ENCODE data around the gene HOXB5. TPM values are rescaled to one million over a fixed set of nuclear protein-coding genes. Genes with fewer than 3 reads are reported as not detected.

HOXB5 gene
- total and polyA plus RNA-seq, 10 of the 15 experiments (the other 5 are each of a cell fraction or from before 2014, with no cell fraction given) = not detected

DNA sequence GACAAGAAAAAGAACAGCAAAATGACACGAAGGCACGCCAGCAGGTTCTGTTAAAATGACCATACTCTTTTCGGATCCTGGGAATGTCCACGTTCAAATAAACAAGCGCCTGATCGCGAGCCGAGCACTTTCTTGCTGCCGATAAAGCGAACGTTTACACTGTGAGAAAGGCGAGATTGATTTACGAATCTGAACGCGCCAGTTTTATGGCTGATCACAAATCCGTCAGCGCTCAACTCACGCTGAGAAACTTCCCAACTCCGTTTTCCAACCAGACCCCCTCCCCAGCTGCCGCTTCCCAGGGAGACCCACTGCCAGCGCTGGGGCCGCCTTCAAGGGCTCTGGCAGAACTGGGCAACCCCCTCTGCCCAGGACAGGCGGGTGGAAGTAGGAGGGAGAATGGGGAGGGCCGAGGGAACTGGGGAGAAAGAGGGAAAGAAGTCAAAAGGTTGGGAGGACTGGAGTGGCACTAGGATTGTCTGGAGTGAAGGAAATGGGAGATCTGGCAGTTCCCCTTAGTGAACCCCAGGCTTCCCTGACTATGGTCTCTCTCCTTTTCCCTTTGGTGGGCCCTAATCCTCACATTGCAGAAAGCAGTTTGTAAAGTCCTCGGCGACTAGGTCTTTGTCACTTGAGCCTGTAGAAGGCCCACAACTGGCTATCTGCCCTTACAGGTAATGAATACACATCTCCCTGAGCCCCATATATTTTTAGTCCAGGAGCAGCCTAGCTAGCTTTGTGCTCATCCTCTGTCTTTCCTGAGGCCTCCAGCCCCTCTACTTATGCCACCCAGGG is 22.4 kb downstream of the HOXB5 start:
- no TSS peak for BruUV-seq (replicated peaks)
- DNase-seq (ENCODE audit: low read depth, low spot score) (no peak), FAIRE-seq (no peak), ATAC-seq (no peak)
- ChIA-PET RAD21 (ENCODE audit: unreplicated experiment) (no interaction called here), CTCF (interaction anchor here (1.5 kb wide), 1 partner anchor 49 kb away, joined by 3 read pairs; no protein-coding TSS in a partner anchor), POLR2A (no interaction called here), SMC1A (ENCODE audit: uncharacterized antibody, unreplicated experiment) (interaction anchor here (2.0 kb wide), 1 partner anchor 79 kb away, joined by 5 read pairs; no protein-coding TSS in a partner anchor)
- Histone ChIP-seq H3K4me3 (no peak overlapping the region), H3K4me2 (ENCODE audit: control insufficient read depth, insufficient read depth) (no peak overlapping the region), H3K9ac (ENCODE audit: control insufficient read depth, insufficient read depth, low read length) (no peak overlapping the region), H4K20me1 (ENCODE audit: control insufficient read depth, insufficient read depth) (no peaks in the 10 kb centered on the region), H2AFZ (ENCODE audit: control insufficient read depth, low read depth, low read length) (no peak overlapping the region), H3K9me3 (replicated peaks; ENCODE audit: control insufficient read depth, insufficient read depth, low read length) (no peaks in the 10 kb centered on the region), H3K79me2 (ENCODE audit: control insufficient read depth, insufficient read depth, low read length) (no peaks in the 10 kb centered on the region), H3K27ac (ENCODE audit: control insufficient read depth, insufficient read depth) (no peak overlapping the region), H3K4me1 (ENCODE audit: control insufficient read depth, insufficient read depth, low read length) (peaks cover 6% of the 10 kb centered on the region), H3K27me3 (replicated peaks in 1 of 2; ENCODE audit: control insufficient read depth in 2 of 2, insufficient read depth in 2 of 2, low read length in 1 of 2) (no peaks in the 10 kb centered on the region), H3K36me3 (ENCODE audit: control insufficient read depth in 2 of 2, insufficient read depth in 2 of 2, low read length in 1 of 2) (no peaks in the 10 kb centered on the region; a peak in 1 of 4 replicates)
- intact Hi-C loops (cut with micrococcal nuclease; ENCODE audit: unreplicated experiment) = no loop called here
- 84% methylated on average over 26 of the region's 26 CpGs for WGBS (ENCODE audit: insufficient coverage, insufficient replicate concordance, low lambda C conversion rate, missing lambda C conversion rate)
- in situ Hi-C loops (cut with MboI) = no loop called here
- no peak for TF ChIP-seq ZNF384 (IDR thresholded peaks at IDR 0.05; ENCODE audit: borderline replicate concordance, low read depth, low read length)
- no peak for TF ChIP-seq SRF (IDR thresholded peaks at IDR 0.05; ENCODE audit: low read depth in 2 of 2, low read length in 2 of 2)
- no peak for TF ChIP-seq CEBPB (IDR thresholded peaks at IDR 0.05; ENCODE audit: borderline replicate concordance in 1 of 2, low read depth in 2 of 2, low read length in 2 of 2)
- no peak for TF ChIP-seq JUNB (IDR thresholded peaks at IDR 0.05)
- no peak for TF ChIP-seq IKZF1 (conservative IDR thresholded peaks at IDR 0.05)
- TF ChIP-seq, protein P1, sequence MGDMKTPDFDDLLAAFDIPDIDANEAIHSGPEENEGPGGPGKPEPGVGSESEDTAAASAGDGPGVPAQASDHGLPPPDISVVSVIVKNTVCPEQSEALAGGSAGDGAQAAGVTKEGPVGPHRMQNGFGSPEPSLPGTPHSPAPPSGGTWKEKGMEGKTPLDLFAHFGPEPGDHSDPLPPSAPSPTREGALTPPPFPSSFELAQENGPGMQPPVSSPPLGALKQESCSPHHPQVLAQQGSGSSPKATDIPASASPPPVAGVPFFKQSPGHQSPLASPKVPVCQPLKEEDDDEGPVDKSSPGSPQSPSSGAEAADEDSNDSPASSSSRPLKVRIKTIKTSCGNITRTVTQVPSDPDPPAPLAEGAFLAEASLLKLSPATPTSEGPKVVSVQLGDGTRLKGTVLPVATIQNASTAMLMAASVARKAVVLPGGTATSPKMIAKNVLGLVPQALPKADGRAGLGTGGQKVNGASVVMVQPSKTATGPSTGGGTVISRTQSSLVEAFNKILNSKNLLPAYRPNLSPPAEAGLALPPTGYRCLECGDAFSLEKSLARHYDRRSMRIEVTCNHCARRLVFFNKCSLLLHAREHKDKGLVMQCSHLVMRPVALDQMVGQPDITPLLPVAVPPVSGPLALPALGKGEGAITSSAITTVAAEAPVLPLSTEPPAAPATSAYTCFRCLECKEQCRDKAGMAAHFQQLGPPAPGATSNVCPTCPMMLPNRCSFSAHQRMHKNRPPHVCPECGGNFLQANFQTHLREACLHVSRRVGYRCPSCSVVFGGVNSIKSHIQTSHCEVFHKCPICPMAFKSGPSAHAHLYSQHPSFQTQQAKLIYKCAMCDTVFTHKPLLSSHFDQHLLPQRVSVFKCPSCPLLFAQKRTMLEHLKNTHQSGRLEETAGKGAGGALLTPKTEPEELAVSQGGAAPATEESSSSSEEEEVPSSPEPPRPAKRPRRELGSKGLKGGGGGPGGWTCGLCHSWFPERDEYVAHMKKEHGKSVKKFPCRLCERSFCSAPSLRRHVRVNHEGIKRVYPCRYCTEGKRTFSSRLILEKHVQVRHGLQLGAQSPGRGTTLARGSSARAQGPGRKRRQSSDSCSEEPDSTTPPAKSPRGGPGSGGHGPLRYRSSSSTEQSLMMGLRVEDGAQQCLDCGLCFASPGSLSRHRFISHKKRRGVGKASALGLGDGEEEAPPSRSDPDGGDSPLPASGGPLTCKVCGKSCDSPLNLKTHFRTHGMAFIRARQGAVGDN (IDR thresholded peaks at IDR 0.05) = no peak
- TF ChIP-seq, protein P2, sequence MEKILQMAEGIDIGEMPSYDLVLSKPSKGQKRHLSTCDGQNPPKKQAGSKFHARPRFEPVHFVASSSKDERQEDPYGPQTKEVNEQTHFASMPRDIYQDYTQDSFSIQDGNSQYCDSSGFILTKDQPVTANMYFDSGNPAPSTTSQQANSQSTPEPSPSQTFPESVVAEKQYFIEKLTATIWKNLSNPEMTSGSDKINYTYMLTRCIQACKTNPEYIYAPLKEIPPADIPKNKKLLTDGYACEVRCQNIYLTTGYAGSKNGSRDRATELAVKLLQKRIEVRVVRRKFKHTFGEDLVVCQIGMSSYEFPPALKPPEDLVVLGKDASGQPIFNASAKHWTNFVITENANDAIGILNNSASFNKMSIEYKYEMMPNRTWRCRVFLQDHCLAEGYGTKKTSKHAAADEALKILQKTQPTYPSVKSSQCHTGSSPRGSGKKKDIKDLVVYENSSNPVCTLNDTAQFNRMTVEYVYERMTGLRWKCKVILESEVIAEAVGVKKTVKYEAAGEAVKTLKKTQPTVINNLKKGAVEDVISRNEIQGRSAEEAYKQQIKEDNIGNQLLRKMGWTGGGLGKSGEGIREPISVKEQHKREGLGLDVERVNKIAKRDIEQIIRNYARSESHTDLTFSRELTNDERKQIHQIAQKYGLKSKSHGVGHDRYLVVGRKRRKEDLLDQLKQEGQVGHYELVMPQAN (conservative IDR thresholded peaks at IDR 0.05) = no peak
- TF ChIP-seq, protein P3, sequence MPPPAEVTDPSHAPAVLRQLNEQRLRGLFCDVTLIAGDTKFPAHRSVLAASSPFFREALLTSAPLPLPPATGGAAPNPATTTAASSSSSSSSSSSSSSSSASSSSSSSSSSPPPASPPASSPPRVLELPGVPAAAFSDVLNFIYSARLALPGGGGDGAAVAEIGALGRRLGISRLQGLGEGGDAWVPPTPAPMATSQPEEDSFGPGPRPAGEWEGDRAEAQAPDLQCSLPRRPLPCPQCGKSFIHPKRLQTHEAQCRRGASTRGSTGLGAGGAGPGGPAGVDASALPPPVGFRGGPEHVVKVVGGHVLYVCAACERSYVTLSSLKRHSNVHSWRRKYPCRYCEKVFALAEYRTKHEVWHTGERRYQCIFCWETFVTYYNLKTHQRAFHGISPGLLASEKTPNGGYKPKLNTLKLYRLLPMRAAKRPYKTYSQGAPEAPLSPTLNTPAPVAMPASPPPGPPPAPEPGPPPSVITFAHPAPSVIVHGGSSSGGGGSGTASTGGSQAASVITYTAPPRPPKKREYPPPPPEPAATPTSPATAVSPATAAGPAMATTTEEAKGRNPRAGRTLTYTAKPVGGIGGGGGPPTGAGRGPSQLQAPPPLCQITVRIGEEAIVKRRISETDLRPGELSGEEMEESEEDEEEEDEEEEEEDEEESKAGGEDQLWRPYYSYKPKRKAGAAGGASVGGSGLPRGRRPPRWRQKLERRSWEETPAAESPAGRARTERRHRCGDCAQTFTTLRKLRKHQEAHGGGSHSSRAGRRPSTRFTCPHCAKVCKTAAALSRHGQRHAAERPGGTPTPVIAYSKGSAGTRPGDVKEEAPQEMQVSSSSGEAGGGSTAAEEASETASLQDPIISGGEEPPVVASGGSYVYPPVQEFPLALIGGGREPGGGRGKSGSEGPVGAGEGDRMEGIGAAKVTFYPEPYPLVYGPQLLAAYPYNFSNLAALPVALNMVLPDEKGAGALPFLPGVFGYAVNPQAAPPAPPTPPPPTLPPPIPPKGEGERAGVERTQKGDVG (CRISPR knock-in tag; IDR thresholded peaks at IDR 0.05) = no peak
- no peak for TF ChIP-seq FOXK2 (IDR thresholded peaks at IDR 0.05)
- no peak for TF ChIP-seq SMAD5 (IDR thresholded peaks at IDR 0.05; ENCODE audit: low read depth)
- TF ChIP-seq, protein P4, sequence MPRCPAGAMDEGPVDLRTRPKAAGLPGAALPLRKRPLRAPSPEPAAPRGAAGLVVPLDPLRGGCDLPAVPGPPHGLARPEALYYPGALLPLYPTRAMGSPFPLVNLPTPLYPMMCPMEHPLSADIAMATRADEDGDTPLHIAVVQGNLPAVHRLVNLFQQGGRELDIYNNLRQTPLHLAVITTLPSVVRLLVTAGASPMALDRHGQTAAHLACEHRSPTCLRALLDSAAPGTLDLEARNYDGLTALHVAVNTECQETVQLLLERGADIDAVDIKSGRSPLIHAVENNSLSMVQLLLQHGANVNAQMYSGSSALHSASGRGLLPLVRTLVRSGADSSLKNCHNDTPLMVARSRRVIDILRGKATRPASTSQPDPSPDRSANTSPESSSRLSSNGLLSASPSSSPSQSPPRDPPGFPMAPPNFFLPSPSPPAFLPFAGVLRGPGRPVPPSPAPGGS (IDR thresholded peaks at IDR 0.05; ENCODE audit: borderline replicate concordance, insufficient read depth, low read depth, low read length, poor library complexity, severe bottlenecking) = no peak

Data from GM12878 (cell line).